CD4-positive, alpha-beta T cell (primary cell): ENCODE measurements around the gene CSF2RB. TPM values are rescaled to one million over a fixed set of nuclear protein-coding genes. Genes with fewer than 3 reads are reported as not detected.

Source experiments
- ATAC-seq: fragments of 200-7000 bp; cut with Tn5 transposase; one replicate; pipeline ENCODE4 v1.10.0; 2022; ENCODE audit warnings: mild to moderate bottlenecking; ENCODE audit not compliant: poor library complexity
- CTCF ChIA-PET: fragments of 350-600 bp; sonication (Branson Sonifier 250); formaldehyde crosslinking; loops from one replicate; lab custom pipeline; 2021; ENCODE audit warnings: antibody characterized with exemption, inconsistent platforms; lab: Charles Lee
- POLR2A ChIA-PET: fragments of 350-600 bp; sonication (Branson Sonifier 250); formaldehyde crosslinking; loops from one replicate; lab custom pipeline; 2021; ENCODE audit warnings: antibody characterized with exemption, inconsistent platforms; lab: Charles Lee
- DNase-seq, 14 experiments: peaks; one replicate each; pipeline ENCODE4 v3.0.0-alpha.2; 2013 to 2020; ENCODE audit warnings: mixed read lengths in 2 of 14
- H3K27ac ChIP-seq, 2 donors: one replicate each; pipeline versions ENCODE4 v1.5.1 to v1.7.0; 2013; ENCODE audit warnings: low read length in 2 of 2, low read depth in 1 of 2, mild to moderate bottlenecking in 1 of 2
- H3K27me3 ChIP-seq, 2 experiments: 1 replicate in 1 of 2; 2 replicates in 1 of 2; pipeline versions ENCODE4 v1.6.1 to v1.7.0; 2013; ENCODE audit warnings: low read length in 2 of 2, control low read depth in 1 of 2, mild to moderate bottlenecking in 1 of 2, moderate library complexity in 1 of 2; ENCODE audit not compliant: insufficient read depth in 2 of 2, control insufficient read depth in 1 of 2
- H3K36me3 ChIP-seq: one replicate; pipeline ENCODE4 v1.6.1; 2013; ENCODE audit warnings: low read length, control low read depth; ENCODE audit not compliant: insufficient read depth
- H3K4me1 ChIP-seq: one replicate; pipeline ENCODE4 v1.6.1; 2013; ENCODE audit warnings: low read length, control low read depth; ENCODE audit not compliant: insufficient read depth
- H3K4me3 ChIP-seq: one replicate; pipeline ENCODE4 v1.5.1; 2013; ENCODE audit warnings: mild to moderate bottlenecking, low read length, moderate library complexity
- H3K9me3 ChIP-seq, 2 experiments: 1 replicate in 1 of 2; 2 replicates in 1 of 2; pipeline versions ENCODE4 v1.6.1 to v1.7.0; 2013; ENCODE audit warnings: low read length in 2 of 2, mild to moderate bottlenecking in 2 of 2, control low read depth in 1 of 2, moderate library complexity in 1 of 2; ENCODE audit not compliant: control insufficient read depth in 1 of 2, insufficient read depth in 1 of 2
- H3K27ac Mint-ChIP-seq: one replicate; pipeline ENCODE4 v1.8.0; 2020; ENCODE audit warnings: mixed read lengths
- H3K27me3 Mint-ChIP-seq: one replicate; pipeline ENCODE4 v1.8.0; 2021; ENCODE audit warnings: mixed read lengths
- H3K36me3 Mint-ChIP-seq: one replicate; pipeline ENCODE4 v1.8.0; 2021; ENCODE audit warnings: low read depth, mixed read lengths
- H3K4me1 Mint-ChIP-seq: one replicate; pipeline ENCODE4 v1.8.0; 2021; ENCODE audit warnings: low read depth, mixed read lengths
- H3K4me3 Mint-ChIP-seq: one replicate; pipeline ENCODE4 v1.8.0; 2020; ENCODE audit warnings: mild to moderate bottlenecking, mixed read lengths
- H3K9me3 Mint-ChIP-seq: one replicate; pipeline ENCODE4 v1.8.0; 2020; ENCODE audit warnings: mixed read lengths
- CTCF ChIP-seq: fragments of 200-600 bp; IDR thresholded peaks from one replicate; pipeline ENCODE4 v1.8.0; 2022; ENCODE audit warnings: antibody characterized with exemption, mild to moderate bottlenecking
- intact Hi-C, 2 experiments: fragments of 100-400 bp; cut with DNase I in 1 of 2; cut with micrococcal nuclease in 1 of 2; formaldehyde crosslinking; loops; one replicate each; pipeline versions ENCODE4 v1.15.1 to v1.9.0; 2023 to 2025; cut with DNase I, micrococcal nuclease
- total RNA-seq, 174 experiments: library from RNA in 2 of 174; stranded (reverse) in 2 of 174; gene quantifications; one replicate each; pipeline ENCODE4 v1.2.3 and lab custom pipeline; 2021 to 2026

The CSF2RB gene
- total RNA-seq, 2 experiments from 2014 or later: 1.5 TPM

- peak overlapping the region; percentile 47 for H3K27ac Mint-ChIP-seq
- ChIA-PET CTCF (interaction anchor here (0.8 kb wide), 1 partner anchor 25 kb away, joined by 4 read pairs; no protein-coding TSS in a partner anchor), POLR2A (no interaction called here)
- peaks cover 6% of the 10 kb centered on the region for H3K9me3 Mint-ChIP-seq
- intact Hi-C loops: no loop called here
- H3K36me3 ChIP-seq: no peaks in the 10 kb centered on the region
- no peak for TF ChIP-seq CTCF
- H3K9me3 ChIP-seq: peaks cover 26 to 27% of the 10 kb centered on the region in 2 experiments
- peaks cover 14% of the 10 kb centered on the region for H3K27me3 Mint-ChIP-seq
- H3K4me3 ChIP-seq: no peak overlapping the region
- no peak overlapping the region for H3K4me3 Mint-ChIP-seq
- H3K36me3 Mint-ChIP-seq: peaks cover 8% of the 10 kb centered on the region
- ATAC-seq (no peak), DNase-seq (peak in 2 of 14 experiments; percentile 17 to 34)
- peaks cover 3% of the 10 kb centered on the region for H3K4me1 ChIP-seq
- no peaks in the 10 kb centered on the region for H3K4me1 Mint-ChIP-seq
- H3K27me3 ChIP-seq: no peaks in the 10 kb centered on the region
- H3K27ac ChIP-seq: no peak overlapping the region
Measured at GRCh38 chr22:36881504-36882245, 31.8 kb upstream of the CSF2RB start.

- TF ChIP-seq CTCF: no peak
- Histone ChIP-seq H3K4me3 (no peak overlapping the region), H3K27ac (no peak overlapping the region), H3K9me3 (peaks cover 26 to 27% of the 10 kb centered on the region in 2 experiments), H3K27me3 (no peaks in the 10 kb centered on the region), H3K36me3 (no peaks in the 10 kb centered on the region), H3K4me1 (peaks cover 13% of the 10 kb centered on the region)
- Mint-ChIP-seq H3K4me1 (peaks cover 6% of the 10 kb centered on the region), H3K9me3 (peaks cover 6% of the 10 kb centered on the region), H3K36me3 (peaks cover 8% of the 10 kb centered on the region), H3K27ac (no peak overlapping the region), H3K27me3 (peaks cover 14% of the 10 kb centered on the region), H3K4me3 (no peak overlapping the region)
- DNase-seq (no peak), ATAC-seq (no peak)
- intact Hi-C loops: no loop called here
- ChIA-PET POLR2A (no interaction called here), CTCF (no interaction called here)
Measured at GRCh38 chr22:36884349-36885158, 28.9 kb upstream of the CSF2RB start.

GRCh38 chr22:36885474-36885873 is 28.0 kb upstream of the CSF2RB start:
- intact Hi-C loops: no loop called here
- Mint-ChIP-seq H3K4me1 (peaks cover 6% of the 10 kb centered on the region), H3K36me3 (peaks cover 8% of the 10 kb centered on the region), H3K4me3 (no peak overlapping the region), H3K27ac (no peak overlapping the region), H3K27me3 (peaks cover 14% of the 10 kb centered on the region), H3K9me3 (peaks cover 6% of the 10 kb centered on the region)
- no peaks in the 10 kb centered on the region for H3K27me3 ChIP-seq
- no peak for ATAC-seq
- peaks cover 23 to 24% of the 10 kb centered on the region in 2 experiments for H3K9me3 ChIP-seq
- H3K4me1 ChIP-seq: peaks cover 13% of the 10 kb centered on the region
- TF ChIP-seq CTCF: no peak
- no peak overlapping the region for H3K4me3 ChIP-seq
- no peak overlapping the region for H3K27ac ChIP-seq
- ChIA-PET POLR2A (interaction anchor here (1.3 kb wide), 1 partner anchor 12 kb away, joined by 3 read pairs; no protein-coding TSS in a partner anchor), CTCF (no interaction called here)
- H3K36me3 ChIP-seq: no peaks in the 10 kb centered on the region
- DNase-seq: no peak
